Non-pigmented ciliary epithelial cell (primary cell): ENCODE data around the gene REEP3.
A peak's percentile ranks its signal among the peaks of the same experiment; 100 is the strongest.

Experiments
- DNase-seq: peaks from one replicate; pipeline ENCODE4 v3.0.0-alpha.2; 2010; ENCODE audit warnings: low read depth

The REEP3 gene

DNA sequence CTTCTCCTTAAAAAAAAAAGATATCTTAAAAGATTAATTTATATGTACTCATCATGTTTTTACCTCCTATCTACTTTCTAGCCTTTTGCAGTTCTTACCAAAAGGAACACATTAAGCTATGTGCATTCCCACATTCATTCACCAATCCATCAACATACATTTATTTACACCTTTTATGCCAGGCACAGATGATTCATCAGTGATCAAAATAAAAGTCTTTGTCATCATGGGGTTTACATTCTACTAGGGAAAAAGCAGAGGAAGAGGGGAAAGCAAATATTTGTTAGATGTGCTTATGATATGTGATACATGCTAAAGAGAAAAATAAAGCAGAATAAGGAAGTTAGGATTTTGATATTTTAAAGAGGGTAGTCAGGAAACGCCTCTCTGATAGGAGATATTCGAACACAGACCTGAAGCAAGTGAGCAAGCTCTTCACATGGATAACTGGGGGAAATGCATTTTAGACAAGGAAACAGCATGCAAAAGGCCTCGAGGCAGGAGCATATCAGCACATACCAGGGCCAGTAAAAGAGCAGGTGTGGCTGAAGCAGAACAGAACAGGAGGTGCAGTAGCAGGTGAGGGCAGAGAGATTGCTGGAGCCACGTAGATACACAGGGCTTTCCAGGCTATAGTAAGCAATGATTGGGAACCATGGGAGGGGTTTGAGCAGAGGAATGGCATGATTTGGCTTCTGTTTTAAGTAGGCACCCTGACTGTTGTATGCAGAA is 67.4 kb downstream of the REEP3 start:
- DNase-seq: no peak

DNA sequence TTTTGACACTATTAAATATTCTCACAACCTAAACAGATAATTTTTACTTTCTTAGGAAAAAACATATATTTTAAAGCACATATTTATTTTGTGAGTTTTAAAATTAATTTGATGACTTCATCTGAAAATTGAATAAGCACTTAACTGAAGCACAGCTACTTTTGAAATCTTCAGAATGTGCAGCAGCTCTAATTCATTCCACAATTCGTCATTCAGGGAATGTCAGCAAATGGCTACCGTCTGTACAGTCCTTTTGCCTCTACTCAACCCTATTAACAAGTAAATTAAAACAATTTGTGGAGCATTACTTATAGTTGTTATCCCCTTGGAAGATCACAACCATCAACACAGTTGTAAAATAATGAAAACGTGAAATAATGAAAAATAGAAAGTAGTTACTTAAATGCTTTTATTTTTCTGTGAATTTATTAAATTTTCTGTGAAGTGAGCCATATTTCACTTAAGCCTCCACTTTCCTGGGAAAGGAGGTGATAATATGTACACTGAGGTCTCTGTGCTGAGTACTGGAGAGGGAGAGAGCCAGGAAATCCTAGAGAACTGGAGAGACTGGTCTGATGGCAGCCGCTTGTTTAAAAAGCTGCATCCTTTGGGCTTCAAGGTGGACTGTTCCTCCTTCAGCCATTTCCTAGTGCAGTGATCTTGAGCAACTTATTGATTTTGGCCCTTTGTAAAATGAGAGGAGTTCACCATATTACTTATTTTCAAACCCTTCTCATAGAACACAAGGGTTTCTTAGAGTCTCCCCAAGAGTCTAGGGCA is 70.6 kb downstream of the REEP3 start:
- DNase-seq: no peak

- no peak for DNase-seq
These were observed 72.4 kb downstream of the REEP3 start for GRCh38 chr10:63593576-63593975.

DNA sequence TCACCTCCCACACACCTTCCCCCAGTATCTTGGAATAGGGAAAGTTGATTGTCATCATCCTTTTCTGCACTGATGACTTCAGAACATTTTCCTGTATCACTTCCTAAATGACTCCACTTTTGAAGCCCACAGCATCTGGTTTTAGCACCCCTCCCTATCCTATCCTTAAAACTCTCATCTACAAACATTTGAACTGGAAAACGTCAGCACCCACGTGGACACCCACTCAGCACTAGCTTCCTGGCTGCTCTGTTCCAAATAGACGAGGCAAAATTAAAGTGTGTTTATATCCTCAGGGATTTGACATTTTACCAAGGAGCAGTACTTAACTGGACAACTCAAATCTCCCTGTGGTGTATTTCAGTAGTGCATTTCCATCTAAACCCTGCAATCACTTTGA is 73.9 kb downstream of the REEP3 start:
- DNase-seq: no peak

DNA sequence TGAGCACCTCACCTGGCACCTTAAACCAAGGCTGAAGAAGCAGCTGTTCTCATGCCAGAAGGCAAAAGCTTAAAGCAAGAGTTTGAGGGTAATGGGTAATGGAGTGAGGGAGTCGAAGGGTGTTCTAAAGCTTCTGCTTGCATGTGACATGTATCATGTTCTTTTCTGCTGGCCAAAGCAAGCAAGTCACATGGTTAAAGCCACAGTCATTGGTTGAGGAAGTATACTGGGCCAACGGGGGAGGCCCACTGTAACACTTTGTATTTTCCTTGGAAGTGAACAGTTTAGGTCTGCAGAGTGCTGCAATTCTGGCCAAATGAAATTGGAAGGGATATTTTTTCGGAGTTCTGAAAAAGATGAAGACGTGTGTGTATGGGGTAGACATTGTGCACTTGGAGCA is 75.7 kb downstream of the REEP3 start:
- DNase-seq: no peak

DNA sequence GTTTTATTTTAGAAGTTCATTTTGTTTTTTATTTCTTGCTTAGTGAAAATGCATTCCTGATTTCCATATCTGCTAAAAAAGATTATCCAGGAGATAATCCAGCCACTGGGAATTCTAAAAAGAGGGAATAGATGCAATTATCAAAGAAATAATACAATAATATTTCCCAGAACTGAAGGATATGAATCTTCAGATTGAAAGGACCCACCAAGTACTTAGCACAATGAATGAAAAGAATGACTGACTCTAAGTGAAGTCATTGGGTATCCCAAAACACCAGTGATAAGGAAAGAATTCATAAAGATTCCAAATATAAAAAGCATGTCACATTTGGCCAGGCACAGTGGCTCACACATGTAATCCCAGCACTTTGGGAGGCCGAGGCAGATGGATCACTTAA is 79.3 kb downstream of the REEP3 start:
- DNase-seq: no peak

DNA sequence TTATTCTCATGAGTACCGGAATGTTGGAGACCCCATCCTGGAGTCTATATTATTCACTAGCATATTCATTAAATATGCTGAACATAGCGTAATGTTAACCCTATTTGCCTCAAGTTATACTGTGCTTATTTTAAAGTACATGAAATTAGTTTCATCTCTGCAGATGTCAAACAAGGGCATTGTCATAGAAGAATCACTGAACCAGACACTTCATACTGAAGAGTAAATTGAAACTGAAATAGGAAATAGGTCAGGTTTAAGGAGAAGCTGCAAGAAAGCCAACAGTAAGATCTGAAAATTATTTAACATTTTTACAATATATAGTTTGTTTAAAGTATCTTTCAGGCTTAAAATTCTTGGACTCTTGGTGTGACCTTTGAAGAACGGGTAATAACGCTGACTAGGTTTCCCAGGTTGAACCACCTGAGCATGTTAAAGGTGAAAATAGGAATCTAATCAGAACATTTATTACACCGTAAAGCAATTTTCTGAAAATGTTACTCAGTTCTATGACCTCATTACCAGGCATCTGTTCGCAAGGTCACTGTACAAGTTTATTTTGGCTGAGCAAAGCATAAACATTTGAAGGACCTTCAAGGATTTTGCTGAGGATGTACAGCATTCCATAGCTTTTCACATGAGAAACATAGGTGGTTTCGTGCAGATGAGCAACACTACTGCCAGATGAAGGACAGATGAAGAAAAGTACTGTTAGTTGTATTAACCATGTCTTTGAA is 82.7 kb downstream of the REEP3 start:
- peak; percentile 46 for DNase-seq

- DNase-seq: no peak
These were observed 84.2 kb downstream of the REEP3 start for GRCh38 chr10:63605197-63605967.

GRCh38 chr10:63608511-63608910 is 87.3 kb downstream of the REEP3 start:
- no peak for DNase-seq

DNA sequence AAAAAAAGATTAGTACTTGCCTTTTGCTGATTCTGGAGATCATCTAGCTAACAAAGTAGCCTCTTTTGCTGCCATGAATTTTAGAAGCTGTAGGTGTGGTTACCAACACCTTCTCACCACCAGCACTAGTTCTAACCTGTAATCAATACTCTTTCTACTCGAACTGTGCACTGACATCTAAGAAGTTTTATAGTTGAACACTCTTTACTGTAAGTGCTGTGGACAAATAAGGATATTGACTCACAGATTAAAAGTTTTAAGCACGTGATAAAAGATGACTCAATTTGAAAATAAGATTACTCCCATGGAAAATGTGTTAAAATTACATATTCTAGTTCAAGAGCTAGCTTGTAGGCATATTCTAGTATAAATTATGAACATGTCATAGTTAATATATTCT is 89.9 kb downstream of the REEP3 start:
- DNase-seq: no peak

DNA sequence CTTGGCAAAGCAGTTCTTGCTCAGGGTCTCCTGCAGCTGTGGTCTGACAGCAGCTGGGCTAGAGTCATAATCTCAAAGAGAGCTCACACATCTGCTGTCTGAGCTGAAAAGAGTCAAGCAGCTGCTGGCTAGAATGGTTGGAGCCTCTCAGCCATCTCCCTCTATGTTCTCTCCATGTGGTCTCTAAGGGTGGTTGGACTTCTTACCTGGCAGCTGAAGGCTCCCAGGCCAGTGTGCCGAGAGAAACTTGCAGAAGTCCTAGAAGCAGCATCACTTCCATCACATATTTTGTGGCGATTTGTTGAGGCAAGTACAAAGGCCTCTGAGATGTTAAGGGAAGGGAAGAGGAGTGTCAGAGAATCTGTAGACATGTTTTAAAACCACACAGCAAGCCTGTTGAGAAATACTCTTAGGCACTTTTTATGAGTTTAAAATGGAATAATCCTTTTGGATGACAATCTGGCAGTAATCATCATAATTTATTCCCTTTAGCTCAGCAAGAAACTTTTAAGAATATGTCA is 93.2 kb downstream of the REEP3 start:
- DNase-seq: no peak

GRCh38 chr10:63618552-63618951 is 97.4 kb downstream of the REEP3 start:
- DNase-seq: no peak

DNA sequence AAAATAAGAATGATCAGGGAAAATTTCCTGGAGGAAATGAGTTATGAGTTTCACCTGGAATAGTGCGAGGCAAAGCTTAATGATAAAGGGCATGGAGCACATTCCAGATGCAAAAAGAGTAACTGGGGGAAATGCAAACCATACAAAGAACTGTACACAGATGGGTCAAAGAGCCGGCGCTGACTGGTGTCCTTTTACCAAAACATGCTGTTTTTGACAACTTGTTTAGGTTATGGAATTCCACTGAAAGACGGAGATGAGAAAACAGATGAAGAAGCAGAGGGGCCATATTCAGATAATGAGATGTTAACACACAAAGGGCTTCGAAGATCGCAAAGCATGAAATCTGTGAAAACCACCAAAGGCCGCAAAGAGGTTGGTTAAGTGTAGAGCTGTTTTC is 98.2 kb downstream of the REEP3 start:
- DNase-seq: no peak

DNA sequence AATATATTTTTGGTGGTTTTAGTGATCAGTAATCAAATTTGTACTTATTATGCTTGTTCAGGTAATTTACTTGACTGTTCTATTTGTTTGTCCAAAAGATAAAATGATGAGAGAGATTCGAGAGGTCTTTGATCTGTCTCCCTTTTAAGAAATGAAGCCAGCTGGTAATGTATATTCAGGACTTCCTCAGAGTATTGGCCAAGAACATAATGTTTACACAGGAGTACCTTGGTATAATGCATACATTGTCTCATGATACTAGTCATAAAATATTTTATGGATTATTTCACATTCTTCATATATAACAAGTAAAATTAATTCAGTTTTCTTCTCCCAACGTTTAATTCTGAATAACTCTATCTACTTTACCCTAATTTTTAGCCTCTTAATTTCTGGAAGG is 100.9 kb downstream of the REEP3 start:
- DNase-seq: no peak

DNA sequence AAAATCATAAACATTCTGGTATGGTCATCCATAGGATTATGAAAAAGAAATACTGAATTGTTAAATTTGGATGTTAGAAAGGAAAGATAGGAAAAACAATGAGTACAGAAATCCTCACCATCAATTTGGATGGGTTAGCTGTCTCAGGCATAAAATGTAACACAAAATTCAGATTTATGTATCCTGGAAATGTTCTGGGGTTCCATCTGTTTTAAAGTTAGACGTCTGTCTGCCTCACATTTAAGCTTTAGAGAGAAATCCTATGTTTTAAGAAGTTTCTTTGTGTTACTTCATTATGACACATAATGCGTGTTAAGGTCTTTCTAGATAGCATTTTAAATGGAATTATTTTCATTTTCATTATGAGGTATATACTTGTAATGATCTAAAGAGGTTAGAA is 103.5 kb downstream of the REEP3 start:
- no peak for DNase-seq

GRCh38 chr10:63627396-63627795 is 106.2 kb downstream of the REEP3 start:
- DNase-seq: no peak

GRCh38 chr10:63627881-63628296 is 106.7 kb downstream of the REEP3 start:
- DNase-seq: no peak

- DNase-seq: no peak
These were observed 107.5 kb downstream of the REEP3 start for GRCh38 chr10:63628526-63629362.

- peak; percentile 97 for DNase-seq
These were observed 108.3 kb downstream of the REEP3 start for GRCh38 chr10:63629363-63630084.
